ENCODE results near the gene PCSK2. TPM values are rescaled to one million over a fixed set of nuclear protein-coding genes. Genes with fewer than 3 reads are reported as not detected.

The PCSK2 gene
- polyA plus RNA-seq, 2 of the 4 experiments (the other 2 are of a cell fraction) = 0.01 TPM; not detected in 1

- TF ChIP-seq EHF (CRISPR knock-in tag; IDR thresholded peaks at IDR 0.05) (no peak), POLR2A (IDR thresholded peaks at IDR 0.05; ENCODE audit: low read length) (no peak), RAD21 (conservative IDR thresholded peaks at IDR 0.05 in 1 of 2, IDR thresholded peaks at IDR 0.05 in 1 of 2) (no peak), ZFP36 (IDR thresholded peaks at IDR 0.05; ENCODE audit: borderline replicate concordance, partially characterized antibody) (no peak), NR3C1 (IDR thresholded peaks at IDR 0.05) (no peak), CBX8 (IDR thresholded peaks at IDR 0.05) (no peak), KDM1A (IDR thresholded peaks at IDR 0.05; ENCODE audit: low read depth) (no peak), REST (IDR thresholded peaks at IDR 0.05) (no peak), MYC (IDR thresholded peaks at IDR 0.05; ENCODE audit: borderline replicate concordance, low read length) (no peak), HES2 (IDR thresholded peaks at IDR 0.05) (no peak), CTCF (IDR thresholded peaks at IDR 0.05) (no peak)
- WGBS (ENCODE audit: missing lambda C conversion rate) = 38% methylated on average over 3 of the region's 3 CpGs
- ChIA-PET CTCF (interaction anchor here (0.6 to 4.8 kb wide), 5 partner anchors 9 to 1444 kb away, joined by 3 to 25 read pairs (median 5); no protein-coding TSS in a partner anchor), POLR2A (no interaction called here)
- Histone ChIP-seq H3K4me1 (no peaks in the 10 kb centered on the region), H3K4me2 (no peak overlapping the region), H3K4me3 (no peak overlapping the region), H3K9me3 (no peaks in the 10 kb centered on the region), H3K27ac (no peak overlapping the region)
- DNase-seq (ENCODE audit: low read depth in 1 of 2, low spot score in 1 of 2) (no peak), ATAC-seq (peak in 1 of 2 experiments; percentile 27; a peak in 1 of 6 replicates), FAIRE-seq (no peak)
These were observed 293.7 kb downstream of the PCSK2 start for GRCh38 chr20:17520583-17520982.

- ATAC-seq (no peak), DNase-seq (ENCODE audit: low read depth in 1 of 2, low spot score in 1 of 2) (no peak), FAIRE-seq (no peak)
- Histone ChIP-seq H3K4me2 (no peak overlapping the region), H3K4me1 (no peaks in the 10 kb centered on the region), H3K9me3 (no peaks in the 10 kb centered on the region), H3K4me3 (no peak overlapping the region), H3K27ac (no peak overlapping the region)
- CTCF ChIA-PET = interaction anchor here (0.6 to 3.1 kb wide), 5 partner anchors 17 to 416 kb away, joined by 3 to 14 read pairs (median 5); no protein-coding TSS in a partner anchor
- WGBS (ENCODE audit: missing lambda C conversion rate) = 63% methylated on average over 3 of the region's 3 CpGs
- POLR2A ChIA-PET = no interaction called here
- TF ChIP-seq PHF8 (IDR thresholded peaks at IDR 0.05; ENCODE audit: borderline replicate concordance, low read depth) = no peak
- TF ChIP-seq FOSL2 (IDR thresholded peaks at IDR 0.05) = no peak
- no peak for TF ChIP-seq FOSL2 (CRISPR knock-in tag; IDR thresholded peaks at IDR 0.05)
- TF ChIP-seq CHD2 (IDR thresholded peaks at IDR 0.05; ENCODE audit: low read length, partially characterized antibody) = no peak
- TF ChIP-seq JUNB (IDR thresholded peaks at IDR 0.05) = no peak
- TF ChIP-seq SMC3 (IDR thresholded peaks at IDR 0.05) = no peak
- TF ChIP-seq FOSB (CRISPR knock-in tag; IDR thresholded peaks at IDR 0.05) = no peak
- no peak for TF ChIP-seq KDM1A (IDR thresholded peaks at IDR 0.05; ENCODE audit: low read depth)
- no peak for TF ChIP-seq NPAS2 (CRISPR knock-in tag; IDR thresholded peaks at IDR 0.05; ENCODE audit: borderline replicate concordance)
- no peak for TF ChIP-seq GATA3 (IDR thresholded peaks at IDR 0.05; ENCODE audit: borderline replicate concordance)
- no peak for TF ChIP-seq TP53 (CRISPR knock-in tag; IDR thresholded peaks at IDR 0.05)
- TF ChIP-seq TFCP2L1 (CRISPR knock-in tag; IDR thresholded peaks at IDR 0.05) = no peak
- TF ChIP-seq REST (IDR thresholded peaks at IDR 0.05) = no peak
- no peak for TF ChIP-seq CHD4 (IDR thresholded peaks at IDR 0.05; ENCODE audit: borderline replicate concordance)
- no peak for TF ChIP-seq POLR2A (IDR thresholded peaks at IDR 0.05; ENCODE audit: low read length)
- no peak for TF ChIP-seq MAZ (IDR thresholded peaks at IDR 0.05; ENCODE audit: borderline replicate concordance, low read depth, low read length)
- TF ChIP-seq KDM5A (IDR thresholded peaks at IDR 0.05) = no peak
- TF ChIP-seq CEBPB (IDR thresholded peaks at IDR 0.05) = no peak
- TF ChIP-seq ZNF302 (CRISPR knock-in tag; IDR thresholded peaks at IDR 0.05) = no peak
- no peak for TF ChIP-seq BCL3 (IDR thresholded peaks at IDR 0.05)
These were observed 295.7 kb downstream of the PCSK2 start for GRCh38 chr20:17522528-17522927.

All from A549 (cell line).